ENCODE data around the gene SDHB.

SDHB gene

DNA sequence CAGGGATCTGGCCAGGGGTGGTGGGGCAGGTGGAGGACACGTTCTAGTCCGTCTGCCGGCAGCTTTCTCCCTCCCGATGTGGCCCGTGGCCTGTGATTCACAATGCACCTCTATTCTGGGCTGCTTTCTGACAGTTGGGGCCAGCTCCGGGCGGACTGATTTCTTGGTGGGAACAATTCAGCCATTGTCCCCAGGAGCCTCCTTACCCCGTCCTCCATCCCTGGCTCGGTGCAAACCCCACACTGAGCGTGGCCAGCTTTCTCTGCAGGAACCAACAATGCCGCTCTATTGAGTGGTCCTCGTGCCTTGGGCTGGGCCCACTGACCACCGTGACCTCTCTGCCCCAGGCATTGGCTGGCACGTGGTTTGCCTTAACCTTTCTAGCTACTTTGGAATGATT, 35.7 kb upstream of the SDHB start:
- Histone ChIP-seq H4K20me1 (ENCODE audit: insufficient read depth, low read length) (no peaks in the 10 kb centered on the region), H3K27ac (ENCODE audit: low read depth, low read length, poor library complexity, severe bottlenecking) (no peak overlapping the region), H3F3A (ENCODE audit: insufficient read depth, low read length) (no peaks in the 10 kb centered on the region), H3K9me2 (ENCODE audit: low read depth, low read length) (no peaks in the 10 kb centered on the region), H3K4me3 (ENCODE audit: low read depth, low read length, poor library complexity, severe bottlenecking) (no peak overlapping the region), H3K4me1 (ENCODE audit: insufficient read depth, low read length, severe bottlenecking) (no peaks in the 10 kb centered on the region), H3K9me3 (ENCODE audit: low read length) (no peaks in the 10 kb centered on the region), H3K9ac (ENCODE audit: low read length) (no peak overlapping the region), H3K79me2 (ENCODE audit: insufficient read depth, low read length) (no peaks in the 10 kb centered on the region), H2AFZ (ENCODE audit: low read length) (no peak overlapping the region), H3K36me3 (ENCODE audit: insufficient read depth, low read length) (no peaks in the 10 kb centered on the region), H3K27me3 (ENCODE audit: insufficient read depth, low read length) (peaks cover 15% of the 10 kb centered on the region; the same call in 1 of the 2 replicates), H3K4me2 (ENCODE audit: low read length) (no peak overlapping the region)
- TF ChIP-seq EZH2 (IDR thresholded peaks at IDR 0.05; ENCODE audit: borderline replicate concordance, low read length) = no peak

GRCh38 chr1:17086751-17087150, 32.9 kb upstream of the SDHB start:
- Histone ChIP-seq H3K4me1 (ENCODE audit: insufficient read depth, low read length, severe bottlenecking) (no peaks in the 10 kb centered on the region), H3K9me3 (ENCODE audit: low read length) (no peaks in the 10 kb centered on the region), H2AFZ (ENCODE audit: low read length) (no peak overlapping the region), H3K9ac (ENCODE audit: low read length) (no peak overlapping the region), H4K20me1 (ENCODE audit: insufficient read depth, low read length) (no peaks in the 10 kb centered on the region), H3K9me2 (ENCODE audit: low read depth, low read length) (no peaks in the 10 kb centered on the region), H3K79me2 (ENCODE audit: insufficient read depth, low read length) (no peaks in the 10 kb centered on the region), H3K36me3 (ENCODE audit: insufficient read depth, low read length) (no peaks in the 10 kb centered on the region), H3K4me3 (ENCODE audit: low read depth, low read length, poor library complexity, severe bottlenecking) (no peak overlapping the region), H3K4me2 (ENCODE audit: low read length) (no peak overlapping the region), H3K27ac (ENCODE audit: low read depth, low read length, poor library complexity, severe bottlenecking) (no peak overlapping the region), H3F3A (ENCODE audit: insufficient read depth, low read length) (no peaks in the 10 kb centered on the region), H3K27me3 (ENCODE audit: insufficient read depth, low read length) (peaks cover 13% of the 10 kb centered on the region; the same call in 1 of the 2 replicates)
- no peak for TF ChIP-seq EZH2 (IDR thresholded peaks at IDR 0.05; ENCODE audit: borderline replicate concordance, low read length)
- TF ChIP-seq, protein P1, sequence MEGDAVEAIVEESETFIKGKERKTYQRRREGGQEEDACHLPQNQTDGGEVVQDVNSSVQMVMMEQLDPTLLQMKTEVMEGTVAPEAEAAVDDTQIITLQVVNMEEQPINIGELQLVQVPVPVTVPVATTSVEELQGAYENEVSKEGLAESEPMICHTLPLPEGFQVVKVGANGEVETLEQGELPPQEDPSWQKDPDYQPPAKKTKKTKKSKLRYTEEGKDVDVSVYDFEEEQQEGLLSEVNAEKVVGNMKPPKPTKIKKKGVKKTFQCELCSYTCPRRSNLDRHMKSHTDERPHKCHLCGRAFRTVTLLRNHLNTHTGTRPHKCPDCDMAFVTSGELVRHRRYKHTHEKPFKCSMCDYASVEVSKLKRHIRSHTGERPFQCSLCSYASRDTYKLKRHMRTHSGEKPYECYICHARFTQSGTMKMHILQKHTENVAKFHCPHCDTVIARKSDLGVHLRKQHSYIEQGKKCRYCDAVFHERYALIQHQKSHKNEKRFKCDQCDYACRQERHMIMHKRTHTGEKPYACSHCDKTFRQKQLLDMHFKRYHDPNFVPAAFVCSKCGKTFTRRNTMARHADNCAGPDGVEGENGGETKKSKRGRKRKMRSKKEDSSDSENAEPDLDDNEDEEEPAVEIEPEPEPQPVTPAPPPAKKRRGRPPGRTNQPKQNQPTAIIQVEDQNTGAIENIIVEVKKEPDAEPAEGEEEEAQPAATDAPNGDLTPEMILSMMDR (IDR thresholded peaks at IDR 0.05; ENCODE audit: low read length) = no peak

GRCh38 chr1:17084787-17085186, 31.0 kb upstream of the SDHB start:
- no peaks in the 10 kb centered on the region for H3K9me3 ChIP-seq (ENCODE audit: low read length)
- H3K4me1 ChIP-seq (ENCODE audit: insufficient read depth, low read length, severe bottlenecking) = no peaks in the 10 kb centered on the region
- no peak overlapping the region for H3K27ac ChIP-seq (ENCODE audit: low read depth, low read length, poor library complexity, severe bottlenecking)
- H3K79me2 ChIP-seq (ENCODE audit: insufficient read depth, low read length) = no peaks in the 10 kb centered on the region
- no peak overlapping the region for H2AFZ ChIP-seq (ENCODE audit: low read length)
- H3K36me3 ChIP-seq (ENCODE audit: insufficient read depth, low read length) = no peaks in the 10 kb centered on the region
- H3K9ac ChIP-seq (ENCODE audit: low read length) = no peak overlapping the region
- no peak overlapping the region for H3K4me3 ChIP-seq (ENCODE audit: low read depth, low read length, poor library complexity, severe bottlenecking)
- no peaks in the 10 kb centered on the region for H3F3A ChIP-seq (ENCODE audit: insufficient read depth, low read length)
- H3K27me3 ChIP-seq (ENCODE audit: insufficient read depth, low read length) = peaks cover 12% of the 10 kb centered on the region; the same call in 1 of the 2 replicates
- no peaks in the 10 kb centered on the region for H4K20me1 ChIP-seq (ENCODE audit: insufficient read depth, low read length)
- TF ChIP-seq, protein P1 (IDR thresholded peaks at IDR 0.05; ENCODE audit: low read length) = no peak
- no peak for TF ChIP-seq EZH2 (IDR thresholded peaks at IDR 0.05; ENCODE audit: borderline replicate concordance, low read length)
- H3K9me2 ChIP-seq (ENCODE audit: low read depth, low read length) = no peaks in the 10 kb centered on the region
- H3K4me2 ChIP-seq (ENCODE audit: low read length) = no peak overlapping the region

- Histone ChIP-seq H3K9ac (ENCODE audit: low read length) (no peak overlapping the region), H3K4me2 (ENCODE audit: low read length) (no peak overlapping the region), H3K4me3 (ENCODE audit: low read depth, low read length, poor library complexity, severe bottlenecking) (no peak overlapping the region), H3K27ac (ENCODE audit: low read depth, low read length, poor library complexity, severe bottlenecking) (no peak overlapping the region), H4K20me1 (ENCODE audit: insufficient read depth, low read length) (no peaks in the 10 kb centered on the region), H3K9me3 (ENCODE audit: low read length) (no peaks in the 10 kb centered on the region), H3K79me2 (ENCODE audit: insufficient read depth, low read length) (no peaks in the 10 kb centered on the region), H3K4me1 (ENCODE audit: insufficient read depth, low read length, severe bottlenecking) (no peaks in the 10 kb centered on the region), H3K27me3 (ENCODE audit: insufficient read depth, low read length) (peaks cover 12% of the 10 kb centered on the region; the same call in 1 of the 2 replicates), H2AFZ (ENCODE audit: low read length) (no peak overlapping the region), H3K9me2 (ENCODE audit: low read depth, low read length) (no peaks in the 10 kb centered on the region), H3F3A (ENCODE audit: insufficient read depth, low read length) (no peaks in the 10 kb centered on the region), H3K36me3 (ENCODE audit: insufficient read depth, low read length) (no peaks in the 10 kb centered on the region)
- TF ChIP-seq, protein P1 (IDR thresholded peaks at IDR 0.05; ENCODE audit: low read length) = no peak
- no peak for TF ChIP-seq EZH2 (IDR thresholded peaks at IDR 0.05; ENCODE audit: borderline replicate concordance, low read length)
Observed at GRCh38 chr1:17082761-17083160, 28.9 kb upstream of the SDHB start.
